ENCODE results near the gene CAMK4.
"Not testable (repeated sequence)": the region's sequence is repeated elsewhere in the genome, so short reads cannot be mapped to it uniquely, and the experiment has no call there.

The CAMK4 gene

DNA sequence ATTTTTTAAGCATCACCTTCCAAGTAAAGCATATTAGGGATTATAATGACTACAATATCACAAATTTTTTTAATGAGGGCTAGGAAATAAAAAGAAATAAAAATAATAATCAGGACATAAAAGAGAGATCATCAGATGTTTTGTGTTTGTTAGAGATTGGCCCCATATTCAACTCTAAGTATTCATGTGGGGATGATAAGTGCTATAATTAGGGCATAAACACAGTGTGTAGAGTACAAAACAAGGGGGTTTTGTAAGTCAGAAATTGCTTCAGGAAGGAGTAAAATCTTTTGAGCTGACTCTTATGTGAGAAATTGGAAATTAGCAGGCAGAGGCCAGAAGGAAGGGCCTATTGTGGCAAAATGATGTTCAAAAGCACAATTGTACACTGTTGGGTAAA, 160.9 kb downstream of the CAMK4 start:
- no peak for DNase-seq (ENCODE audit: low read depth)

DNA sequence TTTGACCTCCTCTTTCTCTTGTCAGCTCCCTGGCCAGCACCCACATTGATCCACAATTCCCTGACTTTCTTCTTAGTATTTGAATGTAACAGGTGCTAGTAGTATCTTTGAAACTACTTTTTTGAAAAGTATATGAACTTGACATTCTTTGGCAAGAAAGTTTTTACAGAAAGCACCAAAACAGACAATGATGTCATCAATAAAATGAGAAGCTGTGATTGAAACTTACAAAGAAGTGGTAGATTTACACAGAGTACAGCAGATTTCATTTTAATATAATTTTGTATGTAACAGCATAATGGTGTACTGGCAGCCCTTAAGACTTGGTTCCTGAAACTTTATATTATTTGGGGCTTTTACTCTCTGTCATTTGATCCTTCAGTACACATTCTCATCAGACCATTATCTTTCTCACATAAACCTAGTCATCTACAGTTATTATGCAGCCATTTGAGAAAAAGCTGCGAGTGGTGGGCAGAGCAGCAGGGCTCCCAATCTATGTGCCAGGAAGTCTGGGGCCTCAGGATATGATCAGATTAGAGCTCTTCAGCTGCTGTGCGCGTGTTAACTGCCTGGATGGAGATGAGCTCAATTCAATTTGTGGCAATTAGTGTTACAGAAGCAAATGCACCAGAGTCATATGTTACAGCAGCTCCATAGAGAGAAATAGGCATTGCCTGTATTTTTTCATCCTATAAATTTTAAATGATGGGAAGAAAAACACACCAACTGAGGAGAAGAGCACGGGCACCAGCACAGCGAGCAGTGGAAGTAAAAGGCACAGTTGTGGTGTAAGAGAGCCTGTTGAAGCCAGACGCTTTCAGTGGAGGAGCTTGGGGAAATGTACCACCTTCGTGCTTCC, 162.0 kb downstream of the CAMK4 start:
- no peak for DNase-seq (ENCODE audit: low read depth)

DNA sequence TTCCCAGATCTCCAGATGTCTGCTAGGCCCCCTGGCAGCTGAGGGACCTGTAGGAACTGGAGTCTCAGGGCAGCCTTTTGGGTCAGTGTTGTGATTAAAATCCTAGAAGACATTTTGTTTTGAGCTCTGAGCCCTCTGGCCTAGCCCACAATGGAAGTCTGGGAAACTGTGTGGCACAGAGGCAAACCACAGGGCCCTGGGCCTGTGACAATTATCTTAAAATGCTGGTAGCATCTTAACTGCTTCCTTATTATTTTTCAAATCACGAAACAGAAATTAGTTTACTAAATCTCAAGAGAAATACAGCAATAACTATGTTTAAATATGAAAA, 162.6 kb downstream of the CAMK4 start:
- no peak for DNase-seq (ENCODE audit: low read depth)

DNA sequence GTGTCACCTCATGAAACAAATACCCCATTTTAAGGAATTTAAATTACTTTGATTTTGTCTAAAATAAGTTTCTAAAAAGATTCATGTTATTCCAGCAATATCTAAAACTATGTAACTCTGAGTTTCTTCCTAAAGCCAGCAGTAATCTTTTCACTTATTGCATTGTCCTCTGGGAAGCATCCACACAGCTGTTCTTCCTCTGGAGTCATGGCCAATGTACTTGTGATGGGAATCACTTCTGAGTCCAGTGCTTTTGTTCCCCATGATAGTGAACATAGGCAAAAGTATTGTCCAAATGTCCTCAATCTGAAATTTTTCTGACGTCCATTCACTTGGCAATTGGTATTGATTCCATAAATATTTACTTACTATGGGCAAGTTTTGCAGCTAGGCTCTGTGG, 163.2 kb downstream of the CAMK4 start:
- DNase-seq (ENCODE audit: low read depth): no peak

DNA sequence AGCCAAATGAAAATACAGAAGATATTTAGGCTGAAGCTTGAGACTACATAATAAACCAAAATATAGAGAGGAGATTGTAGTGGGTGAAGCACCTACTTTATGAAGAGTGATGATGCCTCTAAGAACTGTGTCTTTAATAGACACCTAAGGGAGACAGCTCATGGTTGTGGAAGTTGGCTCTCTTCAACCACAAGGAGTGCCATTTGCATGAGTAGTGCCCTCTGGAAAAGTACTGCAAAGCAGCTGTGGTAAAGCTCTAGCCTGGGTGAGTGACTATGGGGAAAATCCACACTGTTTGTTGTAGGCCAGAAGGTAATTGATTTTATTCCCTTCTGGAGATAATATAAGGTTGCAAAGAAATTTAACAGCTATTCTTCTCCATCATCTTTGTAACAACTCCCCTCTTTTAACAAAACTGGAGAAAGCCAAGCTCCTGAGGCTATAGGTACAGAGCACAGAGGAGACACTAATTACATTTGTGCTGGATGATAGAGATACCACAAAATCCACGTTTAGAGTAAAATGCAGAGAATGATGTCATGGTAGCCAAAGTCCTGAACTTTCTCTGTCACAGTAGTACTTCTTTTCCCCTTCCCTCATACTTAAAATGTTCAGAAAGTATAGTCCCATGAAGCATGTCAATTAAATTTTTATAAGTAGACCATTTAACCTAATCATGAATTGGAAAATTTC, 165.4 kb downstream of the CAMK4 start:
- DNase-seq (ENCODE audit: low read depth): no peak

DNA sequence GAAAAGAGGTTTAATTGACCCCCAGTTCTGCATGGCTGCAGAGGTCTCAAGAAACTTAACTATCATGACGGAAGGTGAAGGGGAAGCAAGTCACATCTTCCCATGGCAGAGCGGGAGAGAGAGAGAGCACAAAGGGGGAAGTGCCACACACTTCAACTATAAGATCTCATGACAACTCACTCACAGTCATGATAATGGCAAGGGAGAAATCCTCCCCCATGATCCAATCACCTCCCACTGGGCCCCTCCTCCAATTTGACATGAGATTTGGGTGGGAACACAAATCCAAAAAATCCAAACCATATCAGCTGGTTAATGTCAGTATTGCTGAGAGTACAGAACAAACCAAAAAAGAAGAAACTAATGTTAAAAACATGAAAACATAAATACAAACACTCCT, 168.0 kb downstream of the CAMK4 start:
- DNase-seq (ENCODE audit: low read depth): no peak

DNA sequence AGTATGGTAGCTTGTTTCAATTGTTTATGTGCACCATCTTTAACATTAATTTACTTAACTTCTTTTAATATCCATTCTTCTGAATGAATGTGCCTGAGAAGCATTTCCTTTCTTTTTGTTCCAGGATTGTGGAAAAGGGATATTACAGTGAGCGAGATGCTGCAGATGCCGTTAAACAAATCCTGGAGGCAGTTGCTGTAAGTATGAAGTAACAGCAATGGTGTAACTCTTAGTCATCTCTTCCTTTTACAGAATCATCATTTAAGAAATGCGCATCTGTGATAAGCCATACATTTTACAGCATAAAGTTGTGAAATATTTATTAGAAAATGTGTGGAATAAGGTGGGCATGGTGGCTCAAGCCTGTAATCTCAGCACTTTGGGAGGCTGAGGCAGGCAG, 170.4 kb downstream of the CAMK4 start:
- no peak for DNase-seq (ENCODE audit: low read depth)

DNA sequence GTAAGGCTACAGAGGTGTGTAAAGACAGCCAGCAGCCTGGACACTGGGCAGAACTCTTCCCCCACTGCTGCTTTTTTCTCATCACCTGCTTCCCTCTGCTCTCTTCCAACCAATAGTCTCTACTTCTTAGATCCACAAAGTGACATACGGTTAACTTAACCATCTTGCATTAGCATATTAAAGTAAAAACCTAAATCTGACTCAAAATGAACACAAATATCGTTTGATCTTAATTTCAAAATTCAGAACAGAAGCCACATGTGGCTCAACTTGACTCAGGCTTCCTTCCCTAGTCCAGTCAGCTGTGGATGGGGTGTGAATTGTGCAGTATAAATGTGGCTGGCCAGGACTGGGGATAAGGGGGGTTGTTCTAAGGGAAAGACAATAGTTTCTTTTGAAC, 173.8 kb downstream of the CAMK4 start:
- DNase-seq (ENCODE audit: low read depth): no peak

DNA sequence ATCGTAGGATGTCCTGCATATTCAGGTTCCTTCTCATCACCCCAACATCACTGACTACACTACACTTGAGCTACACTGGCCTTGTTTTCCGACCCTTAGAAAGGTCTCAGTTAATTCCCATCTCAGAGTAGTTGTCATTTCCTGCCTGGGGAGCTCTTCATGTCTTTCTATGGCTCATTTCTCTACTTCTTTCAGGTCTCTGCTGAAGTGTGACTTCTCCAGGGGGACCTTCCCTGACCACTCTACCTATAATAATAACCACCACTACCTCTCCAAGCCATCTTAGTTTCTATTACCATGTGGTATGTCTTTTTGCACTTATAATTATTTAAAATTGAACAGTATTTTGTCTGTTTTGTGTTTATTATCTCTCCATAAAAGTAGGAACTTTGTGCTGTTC, 174.9 kb downstream of the CAMK4 start:
- no peak for DNase-seq (ENCODE audit: low read depth)

DNA sequence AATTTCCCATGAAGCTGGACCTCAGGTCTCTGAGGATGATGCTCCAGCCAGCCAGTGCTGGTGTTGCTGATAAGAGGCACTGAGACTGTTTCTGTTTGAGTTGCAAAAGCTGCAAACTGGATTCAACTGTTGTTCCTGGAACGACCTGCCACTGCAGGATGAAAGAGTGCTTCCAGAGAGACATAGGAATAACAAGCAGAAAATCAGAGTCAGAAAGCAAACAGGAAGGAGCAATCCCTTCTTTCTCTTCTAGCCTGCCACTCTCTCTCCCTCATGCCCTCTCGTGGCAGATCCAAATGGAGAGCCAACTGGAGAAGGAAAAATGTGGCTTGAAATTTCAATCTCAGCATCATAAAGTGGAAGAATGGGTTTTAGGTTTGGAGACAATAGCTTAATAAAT, 177.7 kb downstream of the CAMK4 start:
- DNase-seq (ENCODE audit: low read depth): no peak

DNA sequence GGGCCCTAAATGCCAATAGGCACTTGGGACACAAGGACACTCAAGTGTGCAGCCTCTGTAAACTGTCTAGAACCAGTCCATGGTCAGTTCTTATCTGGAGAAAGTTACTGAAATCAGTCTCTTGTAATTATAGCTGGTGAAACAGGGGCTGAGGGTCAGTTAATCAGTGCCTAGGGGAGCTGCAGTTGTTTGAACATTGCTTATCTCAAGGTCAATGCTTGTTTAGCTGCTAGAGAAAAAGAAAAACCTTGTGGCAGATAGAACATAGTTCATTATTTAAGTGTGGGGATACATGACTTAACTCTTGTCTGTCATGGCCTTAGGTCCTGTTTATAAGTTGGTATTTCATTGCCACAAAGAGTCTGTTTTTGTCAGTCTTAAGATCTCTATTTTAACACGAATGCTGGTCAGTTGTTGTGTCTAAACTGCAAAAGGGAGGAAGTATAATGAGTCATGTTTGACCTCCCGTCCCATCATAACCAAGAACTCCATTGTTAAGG, 180.1 kb downstream of the CAMK4 start:
- DNase-seq (ENCODE audit: low read depth): no peak

DNA sequence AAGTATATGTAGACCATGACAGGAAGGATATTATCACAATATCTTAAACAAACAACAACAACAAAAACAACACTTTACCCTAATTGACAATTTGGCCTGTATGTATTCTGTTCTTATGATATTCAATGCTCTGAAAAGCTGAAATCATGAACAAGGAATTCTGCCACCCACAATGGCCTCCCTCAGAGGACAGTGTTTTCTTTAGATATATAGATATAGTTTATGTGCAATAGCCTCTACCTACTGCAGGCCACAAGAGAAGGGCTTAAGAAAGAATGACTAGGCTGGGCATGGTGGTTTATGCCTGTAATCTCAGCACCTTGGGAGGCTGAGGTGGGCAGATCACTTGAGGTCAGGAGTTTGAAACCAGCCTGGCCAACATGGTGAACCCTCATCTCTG, 183.4 kb downstream of the CAMK4 start:
- no peak for DNase-seq (ENCODE audit: low read depth)

DNA sequence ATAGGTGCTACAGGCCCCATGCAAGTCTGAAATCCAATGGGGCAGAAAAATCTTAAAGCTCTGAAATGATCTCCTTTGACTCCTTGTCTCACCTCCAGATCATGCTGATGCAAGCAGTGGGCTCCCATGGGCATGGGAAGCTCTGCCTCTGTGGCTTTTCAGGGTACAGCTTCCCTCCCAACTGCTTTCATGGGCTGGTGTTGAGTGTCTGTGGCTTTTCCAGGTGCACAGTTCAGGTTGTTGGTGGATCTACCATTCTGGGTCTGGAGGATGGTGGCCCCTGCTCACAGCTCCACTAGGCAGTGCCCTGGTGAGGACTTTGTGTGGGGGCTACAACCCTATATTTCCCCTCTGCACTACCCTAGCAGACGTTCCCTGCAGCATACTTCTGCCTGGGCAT, 184.6 kb downstream of the CAMK4 start:
- no peak for DNase-seq (ENCODE audit: low read depth)

DNA sequence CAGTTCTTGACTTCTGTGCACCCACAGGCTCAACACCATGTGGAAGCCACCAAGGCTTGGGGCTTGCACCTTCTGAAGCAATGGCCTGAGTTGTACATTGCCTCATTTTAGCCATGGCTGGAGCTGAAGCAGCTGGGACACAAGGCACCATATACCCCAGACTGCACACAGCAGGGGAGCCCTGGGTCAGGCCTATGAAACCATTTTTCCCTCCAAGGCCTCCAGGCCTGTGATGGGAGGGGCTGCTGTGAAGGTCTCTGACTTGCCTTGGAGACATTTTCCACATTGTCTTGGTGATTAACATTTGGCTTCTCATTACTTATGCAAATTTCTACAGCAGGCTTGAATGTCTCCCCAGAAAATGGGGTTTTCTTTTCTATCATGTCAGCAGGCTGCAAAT, 185.1 kb downstream of the CAMK4 start:
- not testable (repeated sequence) for DNase-seq (ENCODE audit: low read depth)

DNA sequence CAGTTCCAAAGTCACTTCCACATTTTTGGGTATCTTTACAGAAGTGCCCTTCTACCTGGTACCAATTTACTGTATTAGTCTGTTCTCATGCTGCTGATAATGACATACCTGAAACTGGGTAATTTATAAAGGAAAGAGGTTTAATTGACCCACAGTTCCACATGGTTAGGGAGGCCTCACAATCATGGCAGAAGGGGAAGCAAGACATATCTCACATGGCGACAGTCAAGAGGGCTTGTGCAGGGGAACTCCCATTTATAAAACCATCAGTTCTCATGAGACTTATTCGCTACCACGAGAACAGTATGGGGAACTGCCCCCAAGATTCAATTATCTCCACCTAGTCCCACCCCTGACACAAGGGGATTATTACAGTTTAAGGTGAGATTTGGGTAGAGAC, 185.9 kb downstream of the CAMK4 start:
- DNase-seq (ENCODE audit: low read depth): not testable (repeated sequence)

DNA sequence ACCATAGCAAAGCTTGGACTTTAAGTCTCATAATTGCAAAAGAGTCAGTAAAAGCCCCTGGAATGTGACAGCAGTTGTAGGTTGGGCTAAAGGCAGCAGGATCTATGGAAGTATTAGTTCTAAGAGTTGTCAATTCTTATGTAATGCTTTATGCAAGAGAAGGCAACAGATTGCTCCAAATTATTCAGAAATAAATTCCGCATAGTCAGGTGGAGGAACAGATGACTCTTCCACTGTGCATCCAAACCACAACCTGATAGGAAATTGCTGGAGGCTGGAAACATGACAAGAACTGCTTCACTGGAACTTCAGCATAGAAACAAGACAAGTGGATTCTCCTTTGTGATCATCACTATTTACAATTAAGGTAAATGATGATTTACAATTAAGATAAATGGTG, 187.1 kb downstream of the CAMK4 start:
- no peak for DNase-seq (ENCODE audit: low read depth)

DNA sequence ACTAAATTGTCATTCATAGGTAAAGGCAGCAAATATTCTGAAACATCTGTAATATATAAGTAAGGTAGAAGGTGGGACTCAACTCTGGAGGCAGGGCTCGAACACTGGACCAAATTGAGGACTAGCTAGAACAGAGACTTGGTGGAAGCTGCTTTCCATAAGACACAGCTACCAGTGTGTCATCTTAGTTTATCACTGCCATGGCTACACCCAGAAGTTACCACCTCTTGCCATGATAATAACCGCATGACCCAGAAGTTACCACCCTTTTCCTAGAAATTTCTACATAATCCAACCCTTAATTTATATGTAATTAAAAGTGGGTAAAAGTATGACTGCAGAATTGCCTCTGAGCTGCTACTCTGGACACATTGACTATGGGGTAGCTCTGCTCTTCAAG, 188.4 kb downstream of the CAMK4 start:
- DNase-seq (ENCODE audit: low read depth): no peak

DNA sequence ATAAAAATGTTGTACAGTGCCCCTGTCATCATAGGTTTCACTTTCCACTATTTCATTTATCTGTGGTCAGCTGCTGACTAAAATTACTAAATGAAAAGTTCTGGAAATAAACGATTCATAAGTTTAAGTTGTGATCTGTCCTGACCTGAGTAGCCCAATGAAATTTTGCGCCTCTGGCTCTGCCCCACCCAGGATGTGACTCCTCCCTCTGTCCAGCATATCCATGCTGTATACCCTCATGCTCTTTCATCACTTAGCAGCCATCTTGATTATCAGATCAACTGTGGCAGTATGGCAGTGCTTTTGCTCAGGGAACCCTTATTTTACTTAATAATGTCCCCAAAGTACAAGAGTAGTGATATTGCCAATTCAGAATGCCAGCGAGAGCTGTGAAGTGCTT, 190.9 kb downstream of the CAMK4 start:
- no peak for DNase-seq (ENCODE audit: low read depth)

DNA sequence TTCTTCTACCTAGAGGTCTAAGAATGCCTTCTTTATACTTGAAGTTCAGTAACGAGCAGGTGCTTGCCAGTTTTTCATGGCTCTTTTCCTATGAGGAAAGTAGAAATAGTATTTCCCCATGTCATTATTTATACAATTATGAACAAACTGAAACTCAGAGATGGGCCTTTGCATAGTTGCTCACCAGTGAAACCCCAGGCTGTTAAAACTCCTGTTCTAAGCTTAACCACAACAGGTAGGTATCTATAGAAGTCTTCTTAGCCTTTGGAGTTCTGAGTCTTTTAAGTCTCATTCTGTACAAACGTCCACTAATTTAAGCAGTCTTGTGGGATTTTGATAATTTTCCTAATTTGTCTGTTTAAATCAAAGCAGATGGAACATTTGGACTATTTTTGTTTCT, 198.1 kb downstream of the CAMK4 start:
- no peak for DNase-seq (ENCODE audit: low read depth)

DNA sequence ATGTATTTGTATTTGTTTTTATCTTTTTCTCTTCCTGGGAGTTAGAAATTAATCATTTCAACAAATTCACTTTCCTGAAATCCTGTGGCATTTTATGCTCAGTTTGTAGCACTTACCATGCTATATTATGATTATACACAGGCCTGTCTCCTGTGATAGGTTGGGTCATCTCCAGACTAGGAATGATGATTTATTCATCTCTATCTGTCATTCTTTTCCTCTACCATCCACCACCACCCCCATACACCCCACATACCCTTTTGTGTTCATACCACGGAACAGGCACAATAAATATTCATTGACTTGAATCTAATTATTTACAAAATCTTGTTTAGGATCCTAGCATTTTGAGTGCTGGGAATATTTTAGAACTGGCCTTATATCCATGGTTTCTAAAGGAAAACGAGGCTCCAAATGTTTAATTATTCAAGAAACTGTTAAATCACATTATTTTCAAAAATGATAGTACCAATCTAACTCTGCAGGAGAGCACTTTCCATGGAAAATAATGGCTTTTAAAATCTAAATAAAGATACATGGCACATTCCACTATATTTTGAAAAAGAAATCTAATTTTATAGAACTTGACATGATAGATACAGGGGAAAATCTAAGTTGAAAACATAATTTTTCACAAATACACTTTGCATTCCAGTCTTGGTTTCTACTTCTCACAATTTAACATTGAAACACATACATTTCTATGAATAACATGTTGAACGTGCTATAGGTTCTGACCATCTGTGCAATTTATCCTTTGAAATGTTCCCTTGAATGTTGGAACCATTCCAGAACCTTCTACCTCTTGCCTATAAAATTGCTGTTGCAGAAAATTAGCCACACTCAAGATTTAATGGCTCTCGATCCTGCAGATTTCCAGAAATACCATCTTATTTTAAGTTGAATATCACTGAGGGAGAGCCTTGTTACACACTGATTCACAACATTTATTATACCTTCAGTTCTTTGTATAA, 198.8 kb downstream of the CAMK4 start:
- DNase-seq (ENCODE audit: low read depth): no peak

DNA sequence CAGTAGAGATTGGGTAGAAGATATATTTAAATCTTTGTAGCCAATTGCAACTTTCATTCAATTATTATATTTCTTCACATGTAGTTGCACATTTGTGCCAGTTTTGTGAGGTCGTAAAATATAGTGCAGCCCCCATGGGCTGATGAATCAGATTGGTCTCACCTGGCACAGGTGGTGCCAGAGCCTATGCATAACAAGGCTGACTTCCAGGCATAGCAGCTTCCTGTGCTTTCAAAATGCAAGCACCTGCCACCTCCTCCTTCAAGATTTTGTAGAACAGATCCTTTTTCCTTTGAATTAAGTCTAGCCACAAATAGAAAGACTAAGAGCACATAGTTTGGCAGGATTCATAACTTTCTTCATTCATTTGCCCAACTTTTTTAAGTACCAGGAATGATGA, 201.0 kb downstream of the CAMK4 start:
- no peak for DNase-seq (ENCODE audit: low read depth)

DNA sequence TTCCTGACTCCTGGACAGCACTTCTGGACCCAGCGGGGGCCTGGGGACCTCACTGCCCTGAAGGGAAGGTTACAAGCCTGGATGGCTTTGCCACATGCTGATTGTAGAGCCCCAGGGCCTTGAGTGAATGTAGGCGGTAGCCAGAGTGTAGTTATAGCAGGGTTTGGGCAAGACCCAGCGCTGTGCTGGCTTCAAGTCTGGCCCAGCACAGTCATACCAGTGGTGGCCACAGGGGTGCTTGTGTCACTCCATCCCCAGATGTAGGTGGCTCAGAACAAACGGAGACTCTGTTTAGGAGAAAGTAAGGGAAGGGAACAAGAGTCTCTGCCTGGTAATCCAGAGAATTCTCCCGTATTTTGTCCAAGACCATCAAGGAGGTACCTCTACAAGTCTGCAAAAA, 203.6 kb downstream of the CAMK4 start:
- DNase-seq (ENCODE audit: low read depth): no peak

Data from stimulated activated CD8-positive, alpha-beta memory T cell treated with anti-CD3 and anti-CD28 coated beads, Interleukin-15, amount 100 ng/mL, for 24 hours (primary cell).